COLO668 (cell line): ENCODE measurements around the gene CYFIP1.
"Not testable (repeated sequence)": the region's sequence is repeated elsewhere in the genome, so short reads cannot be mapped to it uniquely, and the experiment has no call there.

ENCODE experiments used
- DNase-seq: peaks from one replicate; lab custom pipeline; 2025; ENCODE audit not compliant: unreplicated experiment; lab: John Stamatoyannopoulos, UW

CYFIP1 gene

DNA sequence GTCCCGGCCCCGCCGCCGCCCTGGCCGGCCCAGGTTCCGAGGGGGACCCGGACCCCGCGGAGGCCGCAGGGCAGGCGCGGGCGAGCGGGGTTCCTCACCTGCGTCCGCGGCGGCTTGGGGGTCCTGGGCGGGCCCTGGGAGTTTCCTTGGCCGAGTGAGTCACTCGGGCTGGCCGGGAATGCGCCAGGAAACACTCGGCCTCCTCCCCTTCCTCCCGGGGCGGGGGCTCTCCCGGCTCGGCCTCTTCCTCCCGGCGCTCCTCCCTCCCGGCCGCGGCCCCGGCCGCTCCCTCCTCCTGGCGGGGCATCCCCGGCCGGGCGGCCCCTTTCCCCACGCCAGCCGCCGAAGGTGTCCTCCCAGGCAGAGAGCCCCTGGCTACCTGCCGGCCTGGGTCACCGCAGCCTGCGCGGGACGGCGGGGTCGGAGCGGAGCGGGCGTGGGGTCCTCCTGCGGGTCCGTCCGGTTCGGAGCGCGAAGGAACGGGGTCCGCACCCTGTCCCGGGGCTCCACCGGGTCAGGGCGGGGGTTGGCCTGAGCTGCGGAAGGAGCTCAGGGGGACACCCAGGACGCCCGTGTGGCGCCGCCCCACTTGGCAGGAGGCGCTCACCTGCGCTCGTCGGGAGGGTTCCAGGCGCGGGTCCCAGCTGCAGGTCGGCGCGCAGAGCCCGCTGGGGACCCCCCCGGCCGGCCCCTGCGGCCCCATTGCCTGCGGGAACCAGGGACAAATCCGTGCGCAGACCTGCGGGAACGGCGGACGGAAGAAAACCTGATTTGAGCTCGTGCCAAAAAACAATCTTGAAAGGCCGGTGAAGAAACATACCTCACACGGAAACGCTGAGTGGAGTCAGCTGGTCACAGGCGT is at the start of gene CYFIP1:
Gene CYFIP1, minus strand, starts transcription at position 180 of the 862 bp plus-strand sequence. CDS start 33,083 bp downstream, outside the sequence.
- peak; percentile 79 for DNase-seq

GRCh38 chr15:23026218-23026617 is 46.0 kb upstream of the CYFIP1 start:
- no peak for DNase-seq

- no peak for DNase-seq
Observed at GRCh38 chr15:23022156-23022555, 42.0 kb upstream of the CYFIP1 start.

GRCh38 chr15:23014394-23015000 is 34.3 kb upstream of the CYFIP1 start:
- no peak for DNase-seq

GRCh38 chr15:23013681-23014080 is 33.5 kb upstream of the CYFIP1 start:
- DNase-seq: no peak

GRCh38 chr15:23012616-23013015 is 32.4 kb upstream of the CYFIP1 start:
- DNase-seq: not testable (repeated sequence)

DNA sequence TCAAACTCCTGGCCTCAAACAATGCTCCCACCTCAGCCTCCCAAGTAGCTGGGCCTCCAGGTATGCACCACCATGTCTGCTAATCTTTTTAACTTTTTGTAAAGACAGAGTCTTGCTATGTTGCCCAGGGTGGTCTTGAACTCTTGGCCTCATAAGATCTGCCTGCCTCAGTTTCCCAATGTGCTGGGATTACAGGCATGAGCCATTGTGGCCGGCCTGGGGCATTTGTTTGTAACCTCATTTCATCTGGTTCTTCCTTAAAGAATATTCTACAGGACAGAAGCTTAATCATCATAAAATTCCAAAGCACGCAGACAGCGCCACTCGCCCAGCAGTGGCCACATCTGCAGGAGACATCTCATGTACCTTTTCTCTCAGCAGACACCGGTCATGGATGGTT is 23.6 kb upstream of the CYFIP1 start:
- DNase-seq: no peak

DNA sequence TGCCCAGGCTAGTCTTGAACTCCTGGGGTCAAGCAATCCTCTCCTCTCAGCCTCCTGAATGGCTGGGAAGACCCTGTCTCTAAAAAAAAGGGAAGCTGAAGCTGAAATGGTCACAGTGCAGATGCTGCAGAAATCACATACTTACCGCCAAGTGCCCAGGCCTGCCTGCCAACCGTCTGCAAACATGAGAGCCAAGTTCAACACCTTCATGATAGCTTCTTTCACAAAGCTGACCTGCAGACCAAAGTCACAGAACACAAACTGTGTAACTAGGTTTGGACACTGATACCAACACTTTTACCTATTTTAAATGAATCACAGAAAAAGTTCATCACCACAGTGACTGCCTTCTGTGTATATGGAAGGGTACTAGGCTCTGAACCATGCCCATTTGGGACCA is 22.8 kb upstream of the CYFIP1 start:
- DNase-seq: no peak

- no peak for DNase-seq
Observed at GRCh38 chr15:22995795-22996194, 15.6 kb upstream of the CYFIP1 start.

DNA sequence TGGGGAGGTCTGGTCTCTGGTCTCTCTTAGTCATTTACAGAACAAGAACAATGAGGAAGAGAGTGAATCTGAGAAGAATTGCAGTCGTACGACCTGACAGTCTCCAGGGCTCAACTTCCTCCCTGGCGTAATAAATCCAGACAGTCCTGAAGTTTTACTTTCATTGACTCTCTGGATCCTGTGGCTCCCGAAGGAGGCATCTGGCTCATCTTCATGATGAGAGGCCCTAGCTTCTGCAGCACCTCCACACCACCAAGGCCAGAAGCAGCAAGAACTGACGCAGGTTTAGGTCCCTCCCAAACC is 11.8 kb upstream of the CYFIP1 start:
- no peak for DNase-seq

DNA sequence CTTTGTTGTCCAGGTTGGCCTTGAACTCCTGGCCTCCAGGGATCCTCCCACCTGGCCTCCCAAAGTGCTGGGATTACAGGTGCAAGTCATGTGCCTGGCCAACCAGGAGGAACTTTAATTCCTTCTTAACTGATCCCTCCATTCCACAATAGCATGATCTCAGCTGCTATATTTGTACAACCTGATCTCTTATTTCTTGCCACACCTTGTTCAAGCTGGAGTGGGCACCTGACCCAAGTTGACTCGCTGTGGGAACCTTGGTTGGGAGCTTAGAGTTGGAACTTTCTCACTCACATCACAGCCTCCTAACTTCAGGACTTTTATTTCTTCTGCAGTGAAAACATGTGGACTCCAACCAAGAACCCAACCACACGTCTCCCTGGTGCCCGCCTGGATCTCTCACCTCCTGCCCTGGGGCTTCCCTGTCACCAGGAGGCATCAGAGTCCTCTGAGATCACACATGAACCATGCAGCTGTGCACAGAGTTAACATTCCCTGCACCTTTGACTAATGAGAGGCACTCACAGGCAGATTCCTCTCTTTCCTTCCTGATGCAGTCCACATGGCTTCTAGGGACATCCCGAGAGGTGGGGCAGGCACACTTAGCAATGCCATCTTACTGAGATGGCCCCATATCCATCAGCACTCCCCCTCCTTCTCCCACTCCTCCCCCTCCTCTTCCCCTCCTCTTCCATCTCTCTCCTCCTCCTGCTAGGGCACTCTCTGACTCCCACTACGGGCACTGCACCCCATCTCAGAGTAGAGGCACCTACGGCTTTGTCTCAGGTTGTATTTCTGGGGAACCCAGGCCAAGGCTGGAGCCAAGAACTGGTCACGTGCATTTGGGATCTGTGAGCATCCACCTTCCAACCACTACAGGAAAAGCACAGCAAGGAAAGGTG is 9.7 kb upstream of the CYFIP1 start:
- peak; percentile 11 for DNase-seq

DNA sequence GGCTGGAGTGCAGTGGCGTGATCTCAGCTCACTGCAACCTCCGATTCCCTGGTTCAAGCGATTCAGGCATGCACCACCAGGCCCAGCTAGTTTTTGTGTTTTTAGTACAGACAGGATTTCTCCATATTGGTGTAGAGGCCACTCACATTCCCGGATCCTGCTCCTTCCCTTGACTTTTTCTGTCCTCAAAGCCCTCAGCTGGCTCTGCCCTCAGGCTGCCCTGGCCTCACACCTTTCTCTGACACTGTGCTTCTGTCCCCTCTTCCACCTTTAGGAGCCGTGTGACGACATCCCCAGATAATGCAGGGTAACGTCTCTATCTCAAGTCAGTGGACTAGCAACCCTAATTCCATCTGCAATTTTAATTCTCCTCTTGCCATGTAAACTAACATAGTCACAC is 8.6 kb upstream of the CYFIP1 start:
- no peak for DNase-seq

- DNase-seq: not testable (repeated sequence)
Observed at GRCh38 chr15:22981931-22982330, 1.8 kb upstream of the CYFIP1 start.

- DNase-seq: no peak
Observed at GRCh38 chr15:22981051-22981840, 1.1 kb upstream of the CYFIP1 start.

DNA sequence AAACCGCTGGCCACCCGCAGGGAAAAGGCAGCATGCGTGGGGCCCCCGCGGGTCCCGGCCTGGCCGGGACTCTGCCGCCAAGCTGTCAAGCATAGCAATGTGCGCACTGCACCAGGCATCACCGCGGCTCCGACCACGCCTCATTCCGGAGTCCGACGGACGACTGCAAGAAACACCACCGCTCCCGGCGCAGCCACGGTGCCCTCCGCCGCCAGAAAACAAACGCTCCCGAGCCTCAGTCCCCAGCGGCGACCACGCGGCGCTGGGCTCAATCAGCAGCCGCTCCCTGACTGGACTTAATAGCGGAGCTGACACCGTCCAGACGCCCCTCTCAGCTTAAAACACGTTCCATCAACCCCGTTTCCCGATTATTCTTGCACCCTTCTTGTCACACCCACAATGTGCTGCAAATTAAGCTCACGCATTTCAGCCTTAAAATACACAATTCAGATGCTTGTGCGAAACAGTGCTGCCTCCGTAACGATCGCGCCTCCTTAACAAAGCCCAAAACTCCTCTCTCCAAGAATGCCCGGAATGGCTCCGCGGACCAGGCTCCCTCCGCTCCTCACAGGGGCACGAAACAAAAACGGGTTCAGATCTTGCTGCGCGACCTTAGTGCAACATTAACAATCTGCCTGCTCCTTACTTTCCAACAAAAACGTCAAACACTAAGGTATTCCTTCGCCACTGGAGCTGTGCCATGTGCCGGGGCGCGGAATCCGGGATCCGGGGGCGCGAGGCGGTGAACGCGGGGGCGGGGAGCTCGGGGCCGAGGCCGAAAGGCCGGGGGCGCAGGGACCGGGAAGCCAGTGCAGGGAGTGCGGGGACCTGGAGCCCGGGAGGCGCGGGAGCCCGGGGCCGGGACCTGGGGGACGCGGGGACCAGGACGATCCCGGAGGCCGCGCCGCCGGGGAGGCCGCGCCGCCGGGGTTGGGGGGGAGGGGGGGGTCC is 655 bp downstream of the CYFIP1 start:
- DNase-seq: peak; percentile 70

- DNase-seq: peak; percentile 70
Observed at GRCh38 chr15:22978691-22979237, 1.4 kb downstream of the CYFIP1 start.

- no peak for DNase-seq
Observed at GRCh38 chr15:22974745-22975144, 5.4 kb downstream of the CYFIP1 start.

GRCh38 chr15:22973987-22974386 is 6.2 kb downstream of the CYFIP1 start:
- no peak for DNase-seq

DNA sequence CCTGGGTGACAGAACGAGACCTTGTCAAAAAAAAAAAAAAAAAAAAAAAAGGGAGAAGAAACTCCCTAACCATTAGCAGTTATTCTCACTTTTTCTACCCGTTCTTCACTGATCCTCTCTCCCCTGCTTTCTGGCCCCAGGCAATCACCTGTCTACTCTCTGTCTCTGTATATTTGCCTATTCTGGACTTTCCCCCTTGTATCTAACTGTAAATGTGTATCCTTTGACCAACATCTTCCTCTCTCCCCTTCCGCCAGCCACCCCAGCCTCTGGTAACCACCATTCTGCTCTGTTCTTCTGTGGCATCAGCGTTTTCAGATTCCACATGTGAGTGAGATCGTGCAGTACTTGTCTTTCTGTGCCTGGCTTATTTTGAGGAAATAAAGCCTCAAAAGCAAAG is 6.9 kb downstream of the CYFIP1 start:
- DNase-seq: no peak
